GM18508 (cell line): ENCODE data around the gene CDH22.

Source experiments
- ATAC-seq: cut with Tn5 transposase; IDR thresholded peaks from one replicate; pipeline ENCODE4 v1.9.1; 2021; ENCODE audit warnings: moderate number of reproducible peaks; ENCODE audit not compliant: insufficient read depth, unreplicated experiment

CDH22 gene

GRCh38 chr20:46272389-46273047 lies 35.8 kb downstream of the CDH22 start:
- ATAC-seq = no peak

- no peak for ATAC-seq
Observed at GRCh38 chr20:46270977-46271744, 37.1 kb downstream of the CDH22 start.

DNA sequence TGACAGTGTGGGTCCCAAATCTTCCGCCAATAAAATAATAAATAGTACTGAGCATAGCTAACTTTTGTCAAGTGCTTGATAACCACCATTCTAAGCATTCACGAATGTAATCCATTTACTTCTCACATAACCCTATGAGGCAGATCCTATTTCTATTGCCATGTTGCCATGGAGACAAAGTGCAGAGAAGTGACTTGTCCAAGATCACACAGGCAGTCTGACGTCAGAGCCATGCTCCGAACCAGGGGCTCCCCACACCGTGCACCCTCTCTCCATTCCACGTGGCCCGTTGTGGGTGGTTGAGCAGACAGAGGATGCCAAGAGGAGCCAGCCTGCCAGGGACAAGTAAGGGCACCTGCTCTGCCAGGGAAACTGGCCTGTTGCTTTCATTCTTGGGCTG lies 38.9 kb downstream of the CDH22 start:
- ATAC-seq = no peak

DNA sequence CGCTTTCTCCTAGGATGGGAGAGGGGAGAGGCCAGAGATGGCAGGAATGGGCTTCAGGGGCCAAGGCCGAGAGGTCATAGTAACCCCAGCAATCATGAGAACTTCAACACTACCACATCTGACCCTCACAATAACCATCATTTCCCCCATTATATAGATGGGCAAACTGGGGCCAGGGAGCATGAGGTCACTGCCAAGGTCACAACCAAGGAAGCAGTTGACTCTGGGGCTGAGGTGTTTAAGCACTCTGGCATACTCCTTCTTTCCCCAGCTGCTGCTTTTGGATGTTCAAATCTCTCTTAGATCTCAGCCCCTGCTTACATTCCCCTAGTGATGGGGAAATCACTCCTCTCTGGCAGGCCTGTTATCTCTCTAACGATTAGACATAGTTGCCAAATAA lies 39.6 kb downstream of the CDH22 start:
- no peak for ATAC-seq

GRCh38 chr20:46268131-46268614 lies 40.1 kb downstream of the CDH22 start:
- no peak for ATAC-seq

- ATAC-seq = no peak
Observed at GRCh38 chr20:46267108-46268105, 40.9 kb downstream of the CDH22 start.

- ATAC-seq = no peak
Observed at GRCh38 chr20:46265539-46265938, 42.8 kb downstream of the CDH22 start.

- no peak for ATAC-seq
Observed at GRCh38 chr20:46264391-46265266, 43.7 kb downstream of the CDH22 start.

DNA sequence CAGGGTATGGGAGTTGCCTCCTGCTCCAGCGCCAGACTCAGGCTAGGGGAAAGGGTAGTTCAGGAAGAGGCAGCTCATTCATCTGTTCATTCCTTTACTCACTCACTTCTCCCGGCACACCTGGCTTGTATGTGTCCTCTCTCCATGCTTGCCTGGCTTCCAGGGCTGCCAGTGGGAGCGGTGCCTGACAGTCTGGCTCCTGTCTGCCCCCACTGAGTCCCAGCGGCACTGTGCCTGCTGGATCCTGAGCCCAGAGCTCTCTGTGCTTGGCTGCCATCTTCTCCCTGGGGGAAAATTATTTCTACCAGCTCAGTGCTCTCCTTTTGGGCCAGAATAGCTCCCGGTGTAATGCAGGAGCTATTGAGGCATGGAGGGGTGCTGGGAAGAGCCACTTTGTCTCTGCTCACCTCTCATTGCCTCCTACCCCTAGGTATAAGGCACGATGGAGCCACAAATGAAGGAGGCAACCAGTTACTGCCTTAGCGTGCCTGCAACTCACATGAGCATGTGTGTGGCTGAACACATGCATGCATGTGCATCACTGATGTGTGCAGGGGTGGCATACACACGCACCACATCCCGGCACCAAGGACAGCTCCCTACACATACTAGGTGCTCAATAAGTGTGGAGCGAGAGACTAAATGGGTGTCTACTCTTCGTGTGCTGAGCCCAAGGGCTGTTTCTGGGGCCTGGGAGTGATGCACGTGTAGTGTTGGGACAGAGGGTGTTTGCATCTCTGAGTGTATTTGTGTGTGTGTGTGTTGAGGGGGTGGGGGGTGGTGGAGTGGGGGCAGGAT lies 46.6 kb downstream of the CDH22 start:
- no peak for ATAC-seq

DNA sequence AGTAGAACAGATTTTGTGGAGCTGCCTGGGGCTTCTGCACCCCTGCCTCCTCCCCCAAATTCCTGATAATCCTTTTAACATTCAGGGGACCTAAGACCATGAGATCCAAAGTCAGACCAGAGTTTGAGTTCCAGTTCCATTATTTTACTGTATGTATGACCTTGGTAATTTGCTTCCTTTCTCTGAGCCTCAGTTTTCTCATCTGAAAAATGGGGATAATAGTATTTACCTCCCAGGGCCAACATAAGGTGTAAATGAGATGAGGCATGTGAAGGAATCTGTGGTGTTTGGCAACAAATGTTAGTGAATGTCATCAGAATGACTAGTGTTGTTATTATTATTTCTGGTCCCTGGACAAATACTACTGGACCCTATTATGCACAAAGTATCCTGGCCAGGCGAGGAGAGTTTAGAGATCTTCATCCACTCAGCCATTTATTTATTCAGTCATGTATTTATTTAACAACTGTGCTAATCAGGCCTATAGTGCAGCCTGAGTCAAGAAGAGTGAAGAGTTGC lies 47.3 kb downstream of the CDH22 start:
- ATAC-seq = no peak

GRCh38 chr20:46260480-46260879 lies 47.8 kb downstream of the CDH22 start:
- ATAC-seq = no peak

DNA sequence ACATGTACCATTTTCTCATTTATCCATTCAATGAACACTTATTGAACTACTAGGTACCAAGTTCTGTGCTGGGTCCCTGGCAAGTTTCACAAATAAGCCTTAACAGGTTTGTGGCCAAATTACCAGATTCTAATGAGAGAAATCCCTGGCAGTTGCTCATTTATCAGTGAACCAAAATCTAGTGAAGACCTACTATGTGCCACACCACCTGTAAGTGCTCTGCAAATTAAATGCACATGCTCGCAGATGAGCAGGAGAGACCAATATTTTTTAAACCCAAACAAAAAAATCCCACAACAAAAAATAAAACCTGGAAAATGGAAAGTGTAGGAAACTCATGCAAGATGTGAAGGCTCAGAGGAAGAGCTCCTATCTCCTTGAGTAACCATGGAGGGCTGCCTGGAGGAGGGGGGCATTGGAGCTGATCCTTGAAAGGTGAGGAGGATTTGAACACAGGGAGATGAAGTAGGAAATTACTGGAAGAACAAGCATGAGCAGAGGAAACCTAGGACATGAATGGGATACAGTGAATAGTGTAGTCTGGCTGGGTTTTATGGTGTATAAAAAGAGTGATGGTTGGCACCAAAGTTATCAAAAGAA lies 48.9 kb downstream of the CDH22 start:
- no peak for ATAC-seq

DNA sequence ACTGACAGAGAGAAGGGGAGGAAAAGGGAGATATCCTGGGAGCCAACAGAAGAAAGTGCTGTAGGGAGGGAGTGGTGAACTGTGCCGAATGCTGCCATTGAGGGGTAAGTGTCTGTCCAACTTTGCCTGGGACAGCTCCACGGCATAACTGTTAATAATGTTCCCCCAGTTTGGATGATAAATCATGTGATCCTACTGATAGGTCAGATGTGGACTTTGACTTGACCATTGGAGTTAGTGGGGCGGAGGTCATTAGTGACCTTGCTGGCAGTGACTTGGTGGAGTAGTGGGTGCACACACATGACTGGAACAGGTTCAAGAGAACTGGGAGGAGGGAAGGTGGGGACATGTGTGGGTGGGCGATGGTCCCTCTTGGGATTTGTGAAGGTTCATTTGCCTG lies 50.4 kb downstream of the CDH22 start:
- ATAC-seq = no peak

DNA sequence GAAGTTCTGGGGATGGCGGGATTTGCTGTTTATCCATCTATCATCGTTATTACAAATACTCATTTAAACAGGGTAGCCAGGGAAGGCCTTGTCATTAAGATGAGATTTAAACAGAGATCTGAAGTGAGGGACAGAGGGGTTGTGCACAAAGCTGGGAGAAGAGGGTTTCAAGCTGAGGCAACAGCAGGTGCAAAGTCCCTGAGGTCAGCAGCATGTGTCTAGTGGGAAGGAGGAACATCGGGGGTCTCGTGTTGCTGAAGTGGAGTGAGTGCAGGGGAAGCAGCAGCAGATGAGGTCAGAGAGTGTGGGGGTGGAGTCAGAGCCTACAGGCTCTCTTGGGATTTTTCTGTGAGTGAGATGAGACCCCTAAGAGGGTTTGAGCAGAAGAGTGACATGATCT lies 52.0 kb downstream of the CDH22 start:
- ATAC-seq = no peak

DNA sequence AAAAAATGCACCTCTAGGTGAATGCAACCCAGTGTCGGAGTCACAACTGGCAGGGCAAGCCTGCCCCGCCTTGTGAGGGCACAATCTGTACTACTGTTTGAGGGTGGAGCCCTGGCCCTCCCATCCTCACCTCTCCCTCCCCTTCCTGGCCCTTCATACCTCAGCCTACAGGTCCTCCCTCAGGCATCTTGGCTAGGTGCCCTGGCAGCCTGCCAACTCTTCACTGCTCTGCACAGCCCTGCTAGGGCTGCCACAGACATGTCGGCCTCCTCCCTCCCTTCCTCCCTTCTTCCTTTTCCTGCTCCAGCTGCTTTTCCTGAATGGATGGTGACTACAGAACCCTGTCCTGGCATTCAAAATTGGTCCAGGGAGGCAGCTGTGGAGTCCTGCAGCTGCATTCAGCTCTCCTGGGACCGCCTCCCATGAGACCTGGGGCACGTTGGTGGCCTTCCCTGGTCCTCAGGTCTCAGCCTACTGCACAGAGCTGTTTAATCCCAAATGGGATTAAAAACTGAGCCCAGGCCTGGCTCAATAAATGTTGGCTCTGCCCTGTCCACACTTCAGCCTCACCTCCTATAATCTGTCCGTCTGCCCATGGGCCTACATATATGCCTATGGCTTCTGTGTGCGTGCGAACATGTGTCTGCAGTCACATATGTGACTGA lies 52.7 kb downstream of the CDH22 start:
- no peak for ATAC-seq

DNA sequence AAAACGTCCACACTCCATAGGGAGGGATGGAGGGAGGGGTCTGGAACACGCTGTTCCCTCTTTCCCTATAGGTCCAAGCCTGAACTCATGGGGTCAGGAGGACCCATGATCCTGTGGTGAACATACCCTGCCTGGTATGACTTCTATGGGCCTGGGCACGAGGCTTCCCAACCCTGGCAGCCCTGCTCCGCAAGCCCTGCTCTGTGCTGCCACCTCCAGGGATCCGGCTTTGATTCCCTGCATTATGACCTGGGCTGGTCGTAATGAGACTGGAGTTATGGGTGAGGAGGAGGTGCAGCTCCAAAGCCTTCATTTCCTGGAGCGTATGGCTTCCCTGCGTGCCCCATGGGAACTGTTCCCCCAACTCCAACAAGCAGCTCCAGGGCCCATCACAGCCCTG lies 54.9 kb downstream of the CDH22 start:
- no peak for ATAC-seq

GRCh38 chr20:46252352-46253091 lies 55.8 kb downstream of the CDH22 start:
- no peak for ATAC-seq
